HG03159 (cell line): ENCODE measurements around the gene EAF1.
"Not testable (repeated sequence)": the region's sequence is repeated elsewhere in the genome, so short reads cannot be mapped to it uniquely, and the experiment has no call there.

Experiments used
- ATAC-seq: cut with Tn5 transposase; IDR thresholded peaks from one replicate; pipeline ENCODE4 v1.9.1; 2021; ENCODE audit warnings: mild to moderate bottlenecking, moderate library complexity; ENCODE audit not compliant: unreplicated experiment

The EAF1 gene

DNA sequence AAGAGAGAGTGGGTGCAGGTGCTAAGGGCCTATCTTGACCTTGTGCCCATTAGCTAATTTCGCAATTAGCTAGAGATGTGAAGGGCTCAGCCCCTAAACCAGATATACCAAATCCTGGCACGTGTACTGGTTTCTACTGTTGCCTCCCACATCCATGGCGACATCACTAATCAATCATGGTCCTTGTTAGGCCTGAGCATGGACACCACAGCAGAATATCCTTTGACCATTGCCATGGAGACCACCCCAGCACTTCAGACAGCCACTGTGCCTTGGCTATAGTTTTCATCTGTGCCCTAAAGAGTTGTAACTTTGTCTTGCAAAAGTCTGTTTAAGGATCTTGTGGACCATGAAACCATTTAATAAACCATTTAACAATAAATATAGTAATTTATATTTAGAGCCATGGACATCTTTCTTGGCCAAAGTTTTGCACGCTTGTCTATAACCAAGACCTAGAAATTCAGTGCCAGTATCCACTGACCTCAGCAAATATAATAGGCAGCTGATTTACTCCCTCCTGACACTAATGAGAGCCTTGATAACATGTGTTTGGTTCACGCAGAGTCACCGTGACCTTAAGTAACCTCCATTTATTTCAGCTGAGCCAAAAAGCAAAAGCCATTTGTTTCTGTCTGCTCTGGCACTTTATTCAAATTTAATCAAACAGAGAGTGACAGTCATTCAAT, 50.7 kb downstream of the EAF1 start:
- ATAC-seq, result no peak

DNA sequence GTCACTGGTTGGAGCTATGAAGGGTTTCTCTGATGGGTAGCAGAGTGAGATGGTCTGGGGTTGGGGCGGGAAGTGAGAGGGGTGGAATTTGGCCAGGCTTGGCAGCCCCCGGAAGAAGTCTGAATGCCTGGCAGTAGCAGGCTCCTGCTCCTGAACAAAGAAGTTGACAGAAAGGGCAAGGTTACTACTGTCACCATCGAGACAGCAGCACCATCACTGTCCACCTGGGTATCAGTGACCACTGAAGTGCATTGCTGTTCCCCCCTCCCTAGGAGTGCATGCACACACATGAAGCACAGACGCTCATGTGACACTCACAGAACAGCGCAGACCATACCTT, 51.2 kb downstream of the EAF1 start:
- no peak for ATAC-seq

DNA sequence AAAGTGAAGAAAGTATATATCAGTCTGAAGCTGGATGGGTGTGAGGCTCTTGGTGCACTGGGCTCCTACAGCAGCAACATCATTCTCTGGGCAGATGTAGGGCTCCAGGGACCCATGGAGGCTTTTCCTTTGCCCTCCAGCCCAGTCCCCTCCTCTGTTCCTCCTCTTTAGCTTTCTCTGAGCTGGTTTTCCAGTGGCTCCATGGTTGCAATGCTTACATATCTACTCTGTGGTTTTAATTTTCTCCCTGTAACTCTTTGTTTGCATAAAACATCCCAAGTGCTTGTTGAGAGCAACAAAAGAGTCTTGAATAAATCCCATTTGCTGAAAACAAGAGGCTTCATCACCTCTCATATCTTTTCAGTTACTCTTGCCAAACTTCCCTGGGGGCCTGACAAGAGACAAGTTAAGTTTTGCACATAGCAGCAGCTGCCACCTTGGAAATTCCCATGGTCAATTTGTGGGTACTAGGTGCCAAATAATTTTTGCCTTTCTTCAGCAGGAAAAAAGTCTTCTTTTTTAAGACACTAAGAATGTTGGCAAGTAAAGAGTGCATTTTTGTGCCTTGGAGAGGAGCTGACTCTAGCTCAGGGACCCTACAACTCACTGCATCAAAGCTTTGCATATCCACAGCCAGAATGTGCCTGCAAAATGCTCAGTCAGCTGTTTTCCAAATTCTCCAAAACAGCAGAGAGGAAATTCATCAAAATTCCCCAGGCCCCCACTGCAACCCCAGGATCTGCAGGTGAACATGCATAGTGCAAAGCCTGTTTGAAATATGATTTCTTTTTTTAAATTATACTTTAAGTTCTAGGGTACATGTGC, 52.2 kb downstream of the EAF1 start:
- ATAC-seq, result no peak

DNA sequence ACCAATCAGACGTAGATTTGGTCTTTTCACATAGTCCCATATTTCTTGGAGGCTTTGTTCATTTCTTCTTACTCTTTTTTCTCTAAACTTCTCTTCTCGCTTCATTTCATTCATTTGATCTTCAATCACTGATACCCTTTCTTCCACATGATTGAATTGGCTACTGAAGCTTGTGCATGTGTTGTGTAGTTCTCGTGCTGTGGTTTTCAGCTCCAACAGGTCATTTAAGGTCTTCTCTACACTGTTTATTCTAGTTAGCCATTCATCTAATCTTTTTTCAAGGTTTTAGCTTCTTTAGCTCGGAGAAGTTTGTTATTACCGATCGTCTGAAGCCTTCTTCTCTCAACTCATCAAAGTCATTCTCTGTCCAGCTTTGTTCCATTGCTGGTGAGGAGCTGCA, 57.2 kb downstream of the EAF1 start:
- not testable (repeated sequence) for ATAC-seq

DNA sequence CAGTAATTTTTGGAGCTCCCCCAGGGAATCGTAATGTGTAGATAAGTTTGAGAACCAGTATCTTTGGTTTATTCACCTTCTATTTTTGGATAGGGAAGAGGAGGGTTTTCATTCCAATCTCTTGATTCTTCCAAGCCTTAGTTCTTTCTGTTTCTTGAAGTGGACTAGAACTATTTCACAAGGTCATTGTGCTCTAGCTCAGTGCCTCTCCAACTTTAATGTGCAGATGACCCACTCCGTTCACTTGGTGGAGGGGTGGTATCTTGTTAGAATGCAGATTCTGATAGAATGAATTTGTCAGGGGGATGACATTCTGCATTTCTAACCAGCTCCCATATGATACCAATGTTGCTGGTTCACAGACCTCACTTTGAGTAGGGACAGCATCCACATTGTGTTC, 58.6 kb downstream of the EAF1 start:
- ATAC-seq, result no peak

GRCh38 chr3:15486979-15487378, 59.6 kb downstream of the EAF1 start:
- ATAC-seq, result no peak

DNA sequence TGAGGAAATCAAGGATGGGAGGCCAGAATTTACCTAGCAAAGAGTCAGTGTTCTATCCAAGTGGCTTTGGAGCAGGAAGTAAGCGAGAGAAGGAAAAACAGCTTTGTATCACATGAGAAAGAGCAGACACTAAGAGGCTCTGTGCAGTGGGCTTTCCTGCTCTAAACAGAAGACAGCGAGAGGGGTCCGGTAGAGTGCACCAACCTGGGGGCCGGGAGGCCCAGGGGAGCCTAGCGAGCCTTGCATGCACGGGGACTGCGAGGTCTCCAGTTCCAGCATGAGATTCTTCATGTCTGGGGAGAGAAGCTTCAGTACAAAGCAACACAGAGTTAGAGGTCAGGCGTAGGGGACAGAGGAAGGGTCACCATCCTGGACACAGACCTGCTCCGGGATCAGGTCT, 60.6 kb downstream of the EAF1 start:
- ATAC-seq, result no peak

- ATAC-seq, result no peak
These were observed 62.8 kb downstream of the EAF1 start for GRCh38 chr3:15490158-15490557.

- no peak for ATAC-seq
These were observed 63.7 kb downstream of the EAF1 start for GRCh38 chr3:15491143-15491542.
